NCI-H82 treated with DMSO at 0.1 percent for 48 hours (cell line): ENCODE measurements around the gene MAPK8.

Source experiments
- DNase-seq: peaks from one replicate; lab custom pipeline; 2025; ENCODE audit not compliant: unreplicated experiment; lab: John Stamatoyannopoulos, UW

The MAPK8 gene

GRCh38 chr10:48447356-48448215, 141.1 kb downstream of the MAPK8 start:
- DNase-seq, result no peak

- DNase-seq, result no peak
Measured at GRCh38 chr10:48448796-48449195, 142.3 kb downstream of the MAPK8 start.

GRCh38 chr10:48449501-48450232, 143.2 kb downstream of the MAPK8 start:
- DNase-seq, result no peak

- no peak for DNase-seq
Measured at GRCh38 chr10:48450233-48450740, 143.8 kb downstream of the MAPK8 start.

- DNase-seq, result no peak
Measured at GRCh38 chr10:48450741-48451466, 144.4 kb downstream of the MAPK8 start.

GRCh38 chr10:48451969-48452878, 145.7 kb downstream of the MAPK8 start:
- no peak for DNase-seq

- no peak for DNase-seq
Measured at GRCh38 chr10:48452879-48453412, 146.5 kb downstream of the MAPK8 start.

GRCh38 chr10:48453451-48454301, 147.2 kb downstream of the MAPK8 start:
- no peak for DNase-seq

GRCh38 chr10:48454302-48455054, 148.0 kb downstream of the MAPK8 start:
- DNase-seq, result no peak

GRCh38 chr10:48455055-48455391, 148.5 kb downstream of the MAPK8 start:
- no peak for DNase-seq

GRCh38 chr10:48455392-48456151, 149.1 kb downstream of the MAPK8 start:
- no peak for DNase-seq

GRCh38 chr10:48456361-48456804, 149.9 kb downstream of the MAPK8 start:
- no peak for DNase-seq

GRCh38 chr10:48456808-48457761, 150.6 kb downstream of the MAPK8 start:
- no peak for DNase-seq

GRCh38 chr10:48457949-48458661, 151.6 kb downstream of the MAPK8 start:
- DNase-seq, result no peak

- no peak for DNase-seq
Measured at GRCh38 chr10:48458662-48459048, 152.2 kb downstream of the MAPK8 start.
